GM18520 (cell line): ENCODE results near the gene CDYL2.
A peak's percentile ranks its signal among the peaks of the same experiment; 100 is the strongest.

Experiments used
- ATAC-seq: cut with Tn5 transposase; IDR thresholded peaks from one replicate; pipeline ENCODE4 v1.9.1; 2021; ENCODE audit not compliant: unreplicated experiment

The CDYL2 gene

GRCh38 chr16:80604600-80605355 lies 199.6 kb downstream of the CDYL2 start:
- ATAC-seq, result no peak

- no peak for ATAC-seq
These were observed 201.5 kb downstream of the CDYL2 start for GRCh38 chr16:80602894-80603293.

- ATAC-seq, result no peak
These were observed 203.2 kb downstream of the CDYL2 start for GRCh38 chr16:80601182-80601581.

- no peak for ATAC-seq
These were observed 204.9 kb downstream of the CDYL2 start for GRCh38 chr16:80599466-80599865.

GRCh38 chr16:80596507-80597207 lies 207.7 kb downstream of the CDYL2 start:
- no peak for ATAC-seq

- ATAC-seq, result no peak
These were observed 209.6 kb downstream of the CDYL2 start for GRCh38 chr16:80594756-80595155.

- ATAC-seq, result no peak
These were observed 212.1 kb downstream of the CDYL2 start for GRCh38 chr16:80592273-80592672.

GRCh38 chr16:80591071-80591915 lies 213.1 kb downstream of the CDYL2 start:
- ATAC-seq, result no peak

GRCh38 chr16:80587071-80587470 lies 217.3 kb downstream of the CDYL2 start:
- ATAC-seq, result no peak

GRCh38 chr16:80586476-80586875 lies 217.9 kb downstream of the CDYL2 start:
- ATAC-seq, result no peak

- no peak for ATAC-seq
These were observed 218.6 kb downstream of the CDYL2 start for GRCh38 chr16:80585764-80586163.

- ATAC-seq, result no peak
These were observed 220.9 kb downstream of the CDYL2 start for GRCh38 chr16:80583466-80583865.

- peak; percentile 81 for ATAC-seq
These were observed 224.1 kb downstream of the CDYL2 start for GRCh38 chr16:80580109-80580832.

GRCh38 chr16:80577485-80578280 lies 226.7 kb downstream of the CDYL2 start:
- no peak for ATAC-seq

GRCh38 chr16:80576343-80576912 lies 228.0 kb downstream of the CDYL2 start:
- no peak for ATAC-seq

- no peak for ATAC-seq
These were observed 230.7 kb downstream of the CDYL2 start for GRCh38 chr16:80573700-80574120.

GRCh38 chr16:80570106-80570478 lies 234.3 kb downstream of the CDYL2 start:
- no peak for ATAC-seq

GRCh38 chr16:80569440-80570105 lies 234.8 kb downstream of the CDYL2 start:
- ATAC-seq, result no peak

GRCh38 chr16:80564394-80564793 lies 240.0 kb downstream of the CDYL2 start:
- no peak for ATAC-seq
